GM12891 (cell line): ENCODE data around the gene BACH2. TPM values are rescaled to one million over a fixed set of nuclear protein-coding genes. Genes with fewer than 3 reads are reported as not detected.
"Not testable (repeated sequence)": the region's sequence is repeated elsewhere in the genome, so short reads cannot be mapped to it uniquely, and the experiment has no call there.

Source experiments
- DNase-seq: peaks from one replicate; pipeline ENCODE4 v3.0.0; 2011; ENCODE audit warnings: low spot score; ENCODE audit not compliant: insufficient read length
- FAIRE-seq: peaks from 2 replicates; lab custom pipeline; 2011; peaks lifted over from hg19 to GRCh38; lab: Jason Lieb, UNC
- PAX5 ChIP-seq: IDR thresholded peaks from 2 replicates; pipeline ENCODE4 v1.6.1; 2011; ENCODE audit warnings: low read length, moderate library complexity, mild to moderate bottlenecking; ENCODE audit not compliant: insufficient read depth, severe bottlenecking
- POLR2A ChIP-seq: IDR thresholded peaks from 2 replicates; pipeline ENCODE4 v1.6.1; 2011; ENCODE audit warnings: low read depth, low read length, control low read depth
- POLR2AphosphoS5 ChIP-seq: IDR thresholded peaks from 2 replicates; pipeline ENCODE4 v1.6.1; 2011; ENCODE audit warnings: low read depth, low read length, control low read depth
- POU2F2 ChIP-seq: IDR thresholded peaks from 2 replicates; pipeline ENCODE4 v1.6.1; 2011; ENCODE audit warnings: low read depth, mild to moderate bottlenecking, control low read depth, low read length, moderate library complexity
- SPI1 ChIP-seq: IDR thresholded peaks from 2 replicates; pipeline ENCODE4 v1.6.1; 2011; ENCODE audit warnings: low read depth, low read length, control low read depth
- TAF1 ChIP-seq: IDR thresholded peaks from 2 replicates; pipeline ENCODE4 v1.6.1; 2011; ENCODE audit warnings: low read depth, low read length, control low read depth
- polyA plus RNA-seq: library from polyadenylated mRNA; unstranded; fragments of >200 nt; gene quantifications from one replicate; pipeline ENCODE4 v1.2.1, GENCODE V29; 2012; ENCODE audit warnings: low read depth, missing spikeins, inconsistent platforms; ENCODE audit not compliant: missing spikeins

BACH2 gene
- polyA plus RNA-seq: 0.01 TPM

- FAIRE-seq (peak; percentile 38), DNase-seq (peak; percentile 37)
- TF ChIP-seq TAF1 (no peak), SPI1 (no peak), POLR2AphosphoS5 (no peak), POLR2A (no peak), POU2F2 (no peak), PAX5 (no peak)
These were observed at the start of gene BACH2 for GRCh38 chr6:90296341-90297114. TSS of gene BACH2 (minus strand) at chr6:90296843. CDS start at chr6:90008844, 287,999 bp downstream.

- DNase-seq (no peak), FAIRE-seq (no peak)
- TF ChIP-seq PAX5: no peak
These were observed 46.9 kb upstream of the BACH2 start for GRCh38 chr6:90343576-90343975.

- FAIRE-seq (no peak), DNase-seq (no peak)
- TF ChIP-seq SPI1 (no peak), PAX5 (no peak), POLR2AphosphoS5 (no peak), POU2F2 (no peak), POLR2A (no peak), TAF1 (no peak)
These were observed 41.8 kb upstream of the BACH2 start for GRCh38 chr6:90338409-90338808.

- FAIRE-seq: no peak
- TF ChIP-seq SPI1: no peak
- TF ChIP-seq POLR2A: no peak
- TF ChIP-seq TAF1: no peak
- TF ChIP-seq PAX5: no peak
- TF ChIP-seq POU2F2: no peak
- no peak for TF ChIP-seq POLR2AphosphoS5
- DNase-seq: no peak
These were observed 39.8 kb upstream of the BACH2 start for GRCh38 chr6:90336388-90336947.

- TF ChIP-seq PAX5: no peak
- no peak for TF ChIP-seq TAF1
- TF ChIP-seq POU2F2: no peak
- TF ChIP-seq SPI1: no peak
- TF ChIP-seq POLR2A: no peak
- no peak for TF ChIP-seq POLR2AphosphoS5
- DNase-seq: no peak
- FAIRE-seq: no peak
These were observed 37.3 kb upstream of the BACH2 start for GRCh38 chr6:90333928-90334327.

GRCh38 chr6:90332978-90333543, 36.4 kb upstream of the BACH2 start:
- DNase-seq, FAIRE-seq: not testable (repeated sequence)

- FAIRE-seq (no peak), DNase-seq (no peak)
- TF ChIP-seq PAX5 (no peak), SPI1 (no peak), POU2F2 (no peak), POLR2A (no peak)
These were observed 32.9 kb upstream of the BACH2 start for GRCh38 chr6:90329386-90330077.

GRCh38 chr6:90328004-90328403, 31.4 kb upstream of the BACH2 start:
- DNase-seq (no peak), FAIRE-seq (no peak)
- TF ChIP-seq SPI1 (no peak), POLR2A (no peak)

GRCh38 chr6:90326404-90327057, 29.9 kb upstream of the BACH2 start:
- FAIRE-seq (no peak), DNase-seq (no peak)

More at GRCh38 chr6:90326404-90327057, 29.9 kb upstream of the BACH2 start:
- TF ChIP-seq POLR2A: no peak
- no peak for TF ChIP-seq POU2F2
- no peak for TF ChIP-seq TAF1
- TF ChIP-seq PAX5: no peak
- no peak for TF ChIP-seq POLR2AphosphoS5
- TF ChIP-seq SPI1: no peak
